Amygdala (tissue), 56 donors: Measurements from ENCODE around the gene FAM89B.

ENCODE experiments used
- DNase-seq, 56 donors: peaks; one replicate each; lab custom pipeline; 2025; lab: John Stamatoyannopoulos, UW

FAM89B gene

DNA sequence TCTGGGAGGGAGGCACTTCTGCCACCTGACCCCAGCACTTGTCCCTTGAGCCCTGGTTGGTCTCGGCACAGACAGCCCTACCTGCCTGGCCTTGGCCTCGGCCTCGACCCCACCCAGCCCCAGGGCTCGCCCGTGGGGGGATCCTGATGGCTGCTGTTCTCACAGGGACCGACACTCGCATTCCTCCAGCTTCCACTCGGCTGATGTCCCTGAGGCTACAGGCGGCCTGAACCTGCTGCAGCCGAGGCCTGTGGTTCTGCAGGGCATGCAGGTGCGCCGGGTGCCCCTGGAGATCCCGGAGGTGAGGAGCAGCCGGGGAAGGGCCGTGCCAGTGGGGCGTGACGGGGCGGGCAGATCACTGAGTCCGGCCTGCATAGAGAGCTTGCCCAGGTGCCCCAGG, 48.3 kb downstream of the FAM89B start:
- DNase-seq, result no peak

DNA sequence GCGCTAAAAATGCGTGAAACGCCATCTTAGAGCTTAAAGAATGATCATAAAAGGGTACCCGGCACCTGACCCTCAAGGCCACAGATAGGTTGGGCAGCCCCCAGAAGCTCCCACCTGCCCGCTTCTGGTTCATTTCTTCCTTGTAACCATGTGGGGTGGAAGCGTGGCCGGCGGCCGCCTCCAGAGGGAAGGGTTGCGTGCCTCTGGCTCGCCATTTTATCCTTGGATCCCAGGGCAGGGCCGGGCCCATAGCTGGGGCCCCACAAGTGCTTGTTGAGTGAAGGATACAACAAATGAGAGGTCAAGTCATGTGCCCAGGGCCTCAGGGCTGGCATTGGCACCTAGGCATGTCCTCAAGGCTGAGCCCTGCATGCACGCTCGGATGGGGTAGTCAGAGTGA, 49.1 kb downstream of the FAM89B start:
- DNase-seq, result no peak

DNA sequence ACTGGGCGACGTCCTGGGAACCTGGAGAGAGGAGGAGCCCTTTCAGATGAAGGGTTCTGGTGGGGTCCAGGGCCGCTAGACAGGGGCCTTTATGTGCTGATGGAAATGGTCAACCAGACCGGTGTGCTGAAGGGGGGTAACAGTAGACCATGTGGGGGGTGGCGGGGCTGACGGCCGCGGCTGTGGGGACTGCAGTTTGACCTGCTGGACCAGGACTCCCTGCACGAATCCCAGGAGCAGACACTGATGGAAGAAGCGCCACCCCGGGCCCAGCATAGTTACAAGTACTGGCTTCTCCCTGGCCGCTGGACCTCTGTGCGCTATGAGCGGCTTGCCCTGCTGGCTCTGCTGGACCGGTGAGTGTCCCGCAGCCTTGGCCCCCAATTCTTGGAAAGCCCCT, 49.7 kb downstream of the FAM89B start:
- no peak for DNase-seq

DNA sequence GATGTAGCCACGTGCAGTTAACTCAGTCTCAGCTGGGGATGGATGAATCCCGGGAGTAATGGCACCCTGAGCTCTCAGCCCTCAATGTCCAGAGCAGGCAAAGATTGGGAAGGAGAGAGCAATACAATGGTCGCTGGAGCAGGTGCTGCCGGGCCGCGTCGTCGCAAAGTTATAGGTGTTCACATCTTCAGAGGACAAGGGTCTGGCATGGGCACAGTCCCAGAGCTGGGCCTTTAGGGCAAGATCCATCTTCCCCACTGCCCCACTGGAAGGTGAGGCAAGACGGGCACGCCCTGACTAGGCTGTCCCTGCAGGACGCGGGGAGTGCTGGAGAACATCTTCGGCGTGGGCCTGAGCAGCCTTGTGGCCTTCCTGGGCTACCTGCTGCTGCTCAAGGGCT, 50.8 kb downstream of the FAM89B start:
- DNase-seq, result no peak
